EL (cell line): ENCODE measurements around the gene FAM170B.

Source experiments
- DNase-seq: peaks from one replicate; pipeline ENCODE4 v3.0.0-alpha.2; 2016

The FAM170B gene

DNA sequence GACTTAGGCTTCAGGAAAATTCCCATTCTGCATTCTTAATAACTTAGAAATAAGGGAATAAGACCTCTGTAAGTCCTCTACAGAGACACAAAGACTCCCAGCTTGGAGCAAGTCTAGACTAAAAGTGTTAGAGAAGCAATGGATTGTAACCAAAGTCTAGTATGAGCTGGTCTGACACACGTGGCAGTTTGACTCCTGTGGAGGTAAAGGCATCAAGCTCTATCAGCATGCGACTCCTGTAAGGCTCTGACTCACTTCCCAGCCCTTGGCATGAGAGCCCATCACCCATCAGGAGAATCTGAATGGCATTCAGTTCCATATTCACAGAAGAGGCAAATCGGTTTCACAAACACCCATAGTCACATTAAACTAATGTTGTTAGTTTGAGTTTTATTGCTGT lies 14.1 kb downstream of the FAM170B start:
- peak; percentile 21 for DNase-seq

DNA sequence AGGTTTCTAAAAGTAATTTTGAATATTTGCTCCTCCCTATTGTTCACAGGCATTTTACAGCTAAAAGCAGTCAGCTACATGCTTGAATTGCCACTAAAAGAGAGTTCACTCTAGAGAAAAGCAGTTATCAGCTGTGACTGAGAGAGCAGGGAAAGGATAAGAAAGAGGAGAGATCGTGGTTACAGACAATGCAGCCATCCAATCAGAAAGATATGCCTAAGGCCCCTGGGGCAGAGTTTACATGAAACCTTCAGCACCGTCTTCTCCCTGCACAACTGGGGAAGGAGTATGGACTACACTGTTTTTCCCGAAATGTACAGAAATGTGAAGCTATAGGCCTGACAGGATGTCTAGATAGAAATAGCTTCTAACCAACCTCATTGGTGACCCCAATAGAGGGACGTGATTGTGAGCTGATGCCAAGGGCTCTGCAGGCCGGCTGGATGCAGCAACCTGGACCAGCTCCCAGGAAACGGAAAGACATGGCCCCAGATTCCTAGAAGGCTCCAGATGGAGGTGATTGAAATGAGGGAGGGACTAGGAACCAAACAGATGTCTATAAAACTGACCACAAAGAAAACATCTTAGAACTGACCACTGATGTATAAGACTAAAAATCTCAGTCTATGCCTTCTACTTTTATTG lies 15.3 kb downstream of the FAM170B start:
- no peak for DNase-seq

DNA sequence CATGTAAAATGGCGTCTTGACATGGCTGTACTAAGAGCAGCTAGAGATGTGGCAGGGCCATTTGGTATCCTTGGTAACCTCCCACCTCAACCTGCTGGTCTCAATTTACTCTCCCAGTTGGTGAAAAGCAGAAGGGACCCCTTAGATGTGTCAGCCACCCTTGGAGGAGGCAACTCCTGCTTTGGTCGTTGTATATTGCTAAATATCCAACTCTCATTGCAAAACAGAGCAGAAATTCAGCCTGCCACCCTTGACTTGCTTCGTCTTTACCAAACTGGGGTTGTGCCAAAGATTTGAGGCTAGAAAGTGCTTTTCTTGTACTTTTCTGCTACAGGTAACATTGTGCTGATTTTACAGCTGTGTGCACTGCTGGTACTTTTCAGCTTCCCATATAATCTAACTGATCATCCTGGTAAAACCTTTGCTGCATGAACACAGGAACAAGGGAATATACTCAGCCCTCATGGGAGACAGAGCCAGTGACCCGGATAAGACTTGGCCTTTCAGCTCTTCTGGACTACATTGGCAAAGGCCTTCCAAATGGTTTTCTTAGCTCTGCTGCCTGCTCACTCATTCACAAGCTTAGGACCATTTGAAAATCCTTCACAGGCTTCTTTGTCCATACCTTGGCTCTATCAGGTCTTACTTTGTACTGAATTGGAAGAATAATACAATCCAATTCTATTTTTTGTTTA lies 16.3 kb downstream of the FAM170B start:
- DNase-seq, result no peak

DNA sequence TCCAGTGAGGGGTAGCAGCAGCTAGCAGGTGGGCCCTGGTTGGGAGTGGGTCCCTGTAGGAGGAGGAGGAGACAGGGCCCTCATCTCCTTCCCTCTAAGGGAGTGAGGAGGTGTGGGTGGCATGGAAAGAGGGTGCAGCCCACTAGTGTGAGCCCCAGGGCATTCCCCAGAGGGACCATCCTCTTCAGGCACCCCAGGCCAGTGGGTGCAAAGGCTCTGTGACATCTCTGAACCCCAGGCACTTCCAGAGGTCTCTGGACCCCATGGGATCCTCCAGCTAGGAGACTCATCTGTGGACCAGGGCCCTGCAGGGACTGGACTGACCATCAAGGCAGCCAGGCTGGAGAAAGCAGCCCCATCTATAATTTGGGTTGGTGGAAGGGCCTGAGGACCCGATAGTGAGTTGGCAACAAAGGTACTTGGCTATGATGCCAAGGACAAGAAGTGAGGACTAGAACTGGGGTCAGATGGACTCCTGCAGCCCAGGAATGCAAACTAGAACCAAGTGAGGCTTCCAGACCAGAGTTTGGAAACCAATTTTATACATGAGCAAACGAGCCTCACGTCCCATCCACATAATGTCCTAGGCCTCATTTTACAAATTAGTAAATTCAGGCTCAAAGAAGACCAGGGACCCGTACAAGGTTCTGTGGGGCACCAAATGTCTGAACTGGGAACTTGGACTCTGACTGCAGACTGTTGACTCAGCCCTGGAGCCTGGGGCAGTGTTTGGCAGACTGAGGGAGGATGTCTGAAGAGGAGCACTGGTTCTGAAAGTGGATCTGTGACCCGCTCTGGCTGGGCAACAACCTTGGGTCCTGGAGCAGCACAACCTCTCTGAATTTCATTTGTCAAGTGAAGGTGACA lies 17.1 kb downstream of the FAM170B start:
- DNase-seq, result no peak

DNA sequence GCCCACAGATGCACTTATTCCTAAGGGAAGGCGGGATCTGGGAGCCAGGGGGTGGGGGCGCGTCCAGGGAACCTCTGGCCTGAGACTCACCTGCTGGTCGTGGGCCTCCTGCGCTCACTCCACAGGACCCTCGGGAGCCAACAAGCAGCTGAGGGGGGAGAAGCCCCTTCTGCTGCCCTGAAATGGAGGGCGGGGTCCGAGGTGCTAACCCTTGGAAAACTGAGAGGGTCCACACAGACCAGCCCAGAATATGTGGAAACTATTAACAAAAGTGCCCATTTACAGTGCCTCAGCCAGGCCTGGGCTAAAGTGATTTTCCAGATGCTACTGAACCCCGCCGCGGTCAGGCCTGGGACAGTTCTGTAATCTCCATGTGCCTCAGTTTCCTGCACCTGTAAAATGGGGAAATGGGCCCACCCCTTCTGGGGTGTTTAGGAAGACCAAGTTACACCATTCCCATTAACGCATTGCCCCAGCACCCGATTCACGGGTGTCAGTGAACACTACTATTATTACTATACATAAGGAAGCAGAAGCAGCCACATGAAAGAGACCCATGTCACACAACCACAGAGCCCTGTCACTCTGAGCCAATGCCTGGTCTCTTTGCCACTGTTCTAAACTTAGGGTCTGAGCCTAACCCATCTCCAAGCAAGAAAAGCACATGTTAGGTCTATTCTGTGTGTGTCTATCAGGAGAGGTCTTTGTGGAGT lies 17.9 kb downstream of the FAM170B start:
- DNase-seq, result no peak

DNA sequence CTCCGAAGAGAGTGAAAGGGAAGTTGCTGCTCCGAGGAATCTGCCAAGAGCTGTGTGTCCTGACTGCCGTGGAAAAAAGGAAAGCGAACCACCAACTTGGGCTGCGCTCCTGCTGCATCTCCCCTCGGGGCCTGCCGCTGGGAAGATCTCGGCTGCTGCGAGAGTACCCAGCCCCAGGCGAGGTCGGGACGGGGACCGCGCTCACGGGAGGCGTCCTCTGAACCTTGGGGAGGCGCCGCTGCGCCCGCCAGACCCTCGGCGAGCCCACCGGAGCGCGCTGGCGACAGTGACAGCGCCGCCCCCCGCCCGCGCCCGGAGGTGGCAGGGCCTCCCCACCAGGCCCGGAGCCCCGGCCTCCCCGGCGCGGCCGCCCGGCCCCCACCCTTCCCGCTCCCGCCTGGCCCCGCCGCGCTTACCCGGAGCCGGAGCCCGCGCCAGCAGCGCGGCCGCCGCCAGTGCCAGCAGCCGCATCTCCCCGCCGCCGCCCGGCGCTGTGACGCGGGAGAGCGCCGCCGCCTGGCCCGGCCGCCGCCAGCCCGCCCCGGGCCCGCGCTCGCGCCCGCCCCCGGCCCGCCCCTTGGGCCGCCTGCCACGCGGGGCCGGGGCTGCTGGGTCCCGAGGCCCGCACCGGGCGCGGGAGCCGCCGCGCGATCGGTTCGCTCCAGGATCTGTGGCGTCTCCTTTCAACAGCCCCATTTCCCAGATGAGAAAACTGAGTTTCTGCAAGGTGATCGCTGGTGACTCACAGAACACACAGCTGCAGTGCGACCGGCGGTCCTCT lies 18.6 kb downstream of the FAM170B start, which contains the start of gene VSTM4:
Gene VSTM4 (minus strand): TSS at position 508 of the 781 bp plus-strand sequence. CDS start 37 bp downstream, at position 471.
- peak; percentile 56 for DNase-seq

DNA sequence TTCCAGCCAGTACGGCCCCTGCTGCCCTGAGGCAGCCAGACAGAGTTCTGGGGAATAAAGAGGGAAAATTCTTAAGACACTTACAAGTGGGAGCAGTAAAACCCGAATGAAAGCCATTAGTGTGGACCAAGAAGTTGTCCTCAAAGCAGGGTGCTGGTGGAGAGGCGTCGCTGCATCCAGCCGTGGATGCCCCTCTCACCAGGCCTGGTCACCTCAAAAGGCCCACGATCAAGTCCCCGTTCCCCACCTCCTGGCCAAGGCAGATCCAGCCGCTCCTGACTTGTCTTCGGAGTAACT lies 19.2 kb downstream of the FAM170B start:
- DNase-seq, result no peak

DNA sequence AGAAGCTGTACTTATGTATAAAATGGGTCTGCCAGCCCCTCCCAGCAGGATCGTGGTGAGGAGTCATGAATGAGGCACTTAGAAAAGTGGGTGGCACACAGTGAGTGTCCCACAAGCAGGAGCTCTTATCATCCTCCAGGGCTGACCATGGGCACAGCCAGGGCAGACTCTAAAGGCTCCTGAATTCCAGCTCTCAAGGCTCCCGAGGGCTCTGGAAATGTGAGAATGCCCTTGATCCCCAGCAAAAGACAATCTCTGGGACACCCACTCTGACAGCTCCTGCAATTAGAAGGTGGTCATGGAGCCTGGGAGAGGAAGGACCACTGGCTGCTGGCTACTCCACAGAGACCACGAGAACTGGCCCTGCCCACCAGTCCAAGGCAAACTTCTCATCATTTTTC lies 20.1 kb downstream of the FAM170B start:
- peak; percentile 22 for DNase-seq

DNA sequence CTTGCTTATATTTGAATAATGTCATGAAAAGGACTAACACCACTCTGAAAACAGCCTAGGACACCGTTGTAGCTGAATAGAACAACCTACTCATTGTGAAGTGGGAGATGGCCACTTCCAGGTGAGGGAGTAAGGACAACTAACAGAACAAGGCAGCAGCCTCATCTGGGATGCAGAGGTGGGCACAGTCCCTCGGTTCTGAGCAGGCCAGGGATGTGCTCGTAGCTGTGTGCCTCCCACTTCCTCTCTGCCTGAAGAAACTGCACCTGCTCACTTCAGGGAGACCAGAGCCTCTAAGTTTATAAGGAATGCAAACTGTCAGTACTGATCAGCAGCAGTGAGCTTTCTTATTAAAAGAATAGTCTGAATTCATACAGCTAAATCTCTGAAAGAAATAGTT lies 21.0 kb downstream of the FAM170B start:
- no peak for DNase-seq

DNA sequence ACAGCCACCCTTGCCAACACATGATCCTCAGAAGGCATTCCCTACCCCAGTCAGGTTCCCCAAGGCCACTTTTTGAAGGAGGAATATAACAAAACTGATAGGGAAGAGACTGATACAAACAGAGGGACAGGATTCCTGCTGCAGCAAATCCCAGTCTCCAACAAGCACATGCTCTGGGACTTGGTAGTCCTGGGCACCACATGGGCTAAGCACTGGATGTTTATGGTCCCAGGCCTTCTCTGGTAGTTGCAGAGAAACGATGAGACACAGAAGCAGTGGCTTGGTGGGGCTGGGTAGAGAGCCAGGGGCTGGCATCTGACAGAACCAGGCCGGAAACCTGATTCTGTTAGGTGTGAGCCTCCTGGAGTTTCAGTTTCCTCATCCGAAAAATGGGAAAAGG lies 21.7 kb downstream of the FAM170B start:
- no peak for DNase-seq

DNA sequence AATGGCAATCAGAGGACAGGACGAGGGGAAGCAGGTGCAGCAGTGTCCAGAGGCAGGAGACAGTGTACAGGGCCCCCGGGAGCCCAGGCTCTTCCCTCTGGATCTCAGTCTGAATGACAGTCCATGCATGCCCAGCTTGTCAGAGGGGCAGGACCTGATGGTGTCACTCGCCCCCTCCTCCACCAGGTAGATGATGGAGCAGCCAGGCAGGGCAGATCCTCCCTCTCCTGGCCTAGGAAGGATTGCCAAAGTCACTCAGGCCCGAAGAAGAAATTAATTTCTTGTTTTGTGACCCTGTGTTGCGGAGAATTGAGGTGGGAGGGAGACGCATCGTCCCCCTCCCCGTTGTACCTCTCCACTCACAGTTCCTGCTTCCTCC lies 22.5 kb downstream of the FAM170B start:
- no peak for DNase-seq

DNA sequence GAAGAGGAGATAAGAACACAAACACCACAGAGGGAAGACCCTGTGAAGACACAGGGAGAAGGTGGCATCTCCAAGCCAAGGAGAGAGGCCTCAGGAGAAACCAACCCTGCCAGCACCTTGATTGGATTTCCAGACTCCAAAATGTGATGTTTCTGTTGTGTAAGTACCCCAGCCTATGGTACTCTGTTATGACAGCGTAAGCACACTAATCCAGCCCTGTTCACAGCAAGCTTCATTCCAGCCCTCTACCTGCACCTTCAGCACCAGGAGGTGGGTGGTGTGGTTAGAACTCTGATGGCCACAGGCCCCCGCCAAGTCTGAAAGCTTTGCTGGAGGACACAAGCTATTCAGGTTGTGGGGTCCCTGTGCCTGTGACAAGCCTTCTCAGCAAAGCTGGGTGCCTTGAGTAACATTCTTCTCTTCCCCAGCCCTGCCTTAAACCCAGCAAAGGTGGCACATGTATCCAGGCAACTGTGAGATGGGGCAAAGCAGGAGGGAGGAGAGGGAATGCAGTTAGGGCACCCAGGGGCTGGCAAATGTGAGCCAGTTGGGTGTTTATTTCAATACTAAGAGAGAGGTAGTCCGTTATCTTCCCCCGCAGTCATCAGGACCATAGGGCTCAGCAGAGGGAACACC lies 23.0 kb downstream of the FAM170B start:
- DNase-seq, result no peak

DNA sequence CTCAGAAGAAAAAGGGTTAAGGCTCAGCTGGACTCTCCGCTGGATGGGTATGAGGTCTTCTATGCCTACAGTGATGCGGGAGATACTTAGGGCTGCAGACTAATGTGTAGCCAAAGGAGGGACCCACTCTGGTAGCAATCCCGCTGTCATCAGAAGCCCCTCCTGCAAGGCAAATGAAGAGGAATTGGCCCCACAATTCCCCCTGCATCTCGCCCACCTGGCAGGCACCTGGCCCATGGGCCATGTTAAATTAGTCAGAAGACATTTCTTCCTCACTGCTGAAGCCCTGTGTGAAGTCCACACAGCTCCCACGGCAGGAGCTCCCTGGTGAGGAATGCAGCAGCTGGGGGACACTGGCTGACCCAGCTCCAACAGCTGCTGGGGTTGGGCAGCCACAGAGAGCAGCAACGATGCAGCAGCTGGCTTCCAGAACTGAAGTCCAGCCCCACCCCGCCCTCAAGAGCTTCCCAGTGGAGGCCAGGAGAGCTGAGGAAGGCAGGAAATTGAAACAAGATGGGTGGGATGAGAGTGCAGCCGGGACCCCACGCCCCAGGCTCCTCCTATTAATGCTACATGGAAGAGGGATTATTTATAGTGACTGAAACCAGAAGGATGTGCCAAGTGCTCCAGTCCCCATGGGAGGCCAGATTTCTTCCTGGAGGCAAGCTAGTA lies 24.0 kb downstream of the FAM170B start:
- peak; percentile 22 for DNase-seq

DNA sequence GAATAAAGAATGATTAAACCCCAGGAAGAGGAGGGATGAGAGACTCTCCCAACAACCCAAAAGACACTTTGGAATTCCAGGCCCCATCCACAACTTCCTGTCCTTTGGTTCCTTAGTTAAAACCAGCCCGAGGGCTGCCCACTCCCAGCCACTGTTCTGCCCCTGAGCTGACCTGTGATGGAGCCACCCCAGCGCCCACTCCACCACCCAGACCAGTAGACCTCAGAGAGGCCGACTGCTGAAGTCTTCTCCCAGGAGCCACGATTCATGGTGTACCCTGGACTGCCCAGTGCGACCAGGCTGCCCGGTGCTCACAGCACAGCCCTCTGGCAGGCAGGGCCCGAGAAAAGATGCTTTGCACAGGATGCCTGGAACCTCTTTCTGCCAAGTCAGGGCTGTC lies 25.2 kb downstream of the FAM170B start:
- no peak for DNase-seq

DNA sequence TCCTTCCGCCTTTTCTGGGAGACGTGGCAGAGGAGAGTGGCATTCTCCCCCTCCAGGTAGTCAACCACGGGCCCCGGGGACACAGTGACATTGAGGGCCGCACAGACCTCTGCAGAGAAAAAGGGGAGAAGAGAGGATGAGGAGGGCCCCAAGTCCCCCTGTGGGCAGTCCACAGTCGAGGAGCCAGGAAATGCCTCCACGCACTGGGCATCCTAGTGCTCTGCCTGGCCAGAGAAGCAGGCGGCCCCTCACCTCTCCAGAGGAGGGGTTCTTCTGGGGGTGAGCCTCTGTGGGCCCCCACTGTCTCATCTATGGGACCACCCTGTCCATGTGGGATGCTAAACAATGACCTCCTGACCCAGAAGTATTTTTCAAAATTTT lies 25.9 kb downstream of the FAM170B start:
- no peak for DNase-seq

DNA sequence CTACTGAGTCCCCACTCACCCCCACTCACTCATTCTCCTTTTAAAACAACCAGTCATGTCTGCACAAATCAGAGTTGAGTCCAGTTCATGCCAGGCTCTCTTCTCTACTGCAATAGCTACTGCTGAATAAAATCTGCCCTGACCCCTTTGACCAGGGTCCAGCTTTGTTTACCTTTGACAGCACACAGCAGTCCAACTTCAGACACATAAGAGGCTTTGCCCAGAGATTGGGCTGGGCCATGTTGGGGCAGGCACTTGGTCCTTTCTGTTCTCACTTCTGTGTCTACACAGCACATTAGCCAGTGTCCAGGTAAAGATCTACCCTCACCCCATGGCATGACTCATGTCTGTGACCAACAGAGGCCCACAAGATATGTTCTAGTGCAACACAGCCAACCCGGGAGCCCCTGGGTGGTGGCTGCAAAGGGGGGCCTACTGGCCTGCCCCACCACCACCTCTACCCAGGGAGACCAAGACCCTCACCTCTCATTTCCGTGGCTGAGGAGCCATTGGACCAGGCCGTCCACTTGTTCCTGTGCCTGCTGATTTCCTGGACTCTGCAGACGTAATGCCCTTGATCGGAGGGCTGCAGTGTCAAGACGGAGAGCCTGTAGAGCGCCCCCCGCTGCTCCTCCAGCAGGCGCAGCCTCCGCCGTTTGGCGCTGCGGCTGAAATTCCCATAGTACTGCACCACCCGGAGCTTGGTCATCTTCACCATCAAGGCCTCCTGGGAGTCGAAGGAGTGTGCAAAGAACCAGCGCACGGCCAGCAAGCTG lies 26.5 kb downstream of the FAM170B start:
- DNase-seq, result no peak

DNA sequence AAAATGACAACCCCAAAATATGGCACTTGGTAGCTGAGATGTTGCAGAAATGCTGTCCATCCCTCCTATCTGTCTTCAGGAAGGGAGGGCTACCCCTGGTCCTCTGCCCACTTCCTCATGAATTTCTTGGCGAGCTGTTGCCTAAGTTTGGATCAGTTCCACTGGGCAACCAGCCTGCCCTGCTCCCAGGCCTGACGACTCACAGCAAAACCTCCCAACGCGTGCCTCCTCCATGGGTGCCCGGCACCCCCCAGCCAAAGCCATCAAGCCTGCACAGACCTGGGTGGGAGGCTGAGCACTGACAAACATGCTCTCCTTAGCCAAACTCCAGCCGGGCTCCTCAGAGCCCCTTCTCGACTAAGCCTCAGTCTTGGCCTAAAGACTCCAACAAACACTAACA lies 27.4 kb downstream of the FAM170B start:
- DNase-seq, result no peak

DNA sequence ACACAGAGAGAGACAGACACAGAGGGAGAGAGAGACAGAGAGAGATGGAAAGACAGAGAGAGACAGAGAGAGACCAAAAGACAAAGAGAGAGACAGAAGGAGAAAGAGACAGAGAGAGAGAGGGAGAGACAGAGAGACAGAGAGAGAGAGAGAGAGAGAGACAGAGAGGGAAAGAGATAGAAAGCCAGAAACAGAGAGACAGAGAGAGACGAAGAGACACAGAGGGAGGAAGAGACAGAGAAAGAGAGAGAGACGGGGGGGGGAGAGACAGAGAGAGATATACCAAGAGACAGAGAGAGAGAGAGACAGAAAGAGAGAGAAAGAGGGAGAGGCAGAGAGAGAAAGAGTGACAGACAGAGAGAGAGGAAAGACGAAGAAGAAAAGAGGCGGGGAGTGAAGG lies 28.7 kb downstream of the FAM170B start:
- no peak for DNase-seq

DNA sequence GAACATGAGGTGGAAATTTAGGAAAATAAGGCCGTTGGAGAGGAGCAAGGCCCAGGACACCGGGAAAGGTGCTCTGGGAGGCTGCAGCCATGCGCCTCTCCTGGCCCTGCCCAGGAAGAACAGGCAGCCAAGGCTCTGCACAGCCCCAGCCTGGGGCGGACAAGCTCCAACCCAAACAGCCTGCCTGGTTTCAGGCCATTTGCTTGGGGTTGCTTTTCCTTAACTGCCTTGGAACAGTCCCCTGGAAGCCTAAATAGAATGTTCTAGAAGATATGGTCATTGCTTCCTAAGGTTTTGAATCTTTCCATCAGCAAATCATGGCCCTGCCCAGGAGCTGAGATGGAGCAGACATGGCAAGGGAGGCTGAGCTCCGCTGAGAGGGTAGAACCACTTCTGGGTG lies 29.5 kb downstream of the FAM170B start:
- DNase-seq, result no peak

DNA sequence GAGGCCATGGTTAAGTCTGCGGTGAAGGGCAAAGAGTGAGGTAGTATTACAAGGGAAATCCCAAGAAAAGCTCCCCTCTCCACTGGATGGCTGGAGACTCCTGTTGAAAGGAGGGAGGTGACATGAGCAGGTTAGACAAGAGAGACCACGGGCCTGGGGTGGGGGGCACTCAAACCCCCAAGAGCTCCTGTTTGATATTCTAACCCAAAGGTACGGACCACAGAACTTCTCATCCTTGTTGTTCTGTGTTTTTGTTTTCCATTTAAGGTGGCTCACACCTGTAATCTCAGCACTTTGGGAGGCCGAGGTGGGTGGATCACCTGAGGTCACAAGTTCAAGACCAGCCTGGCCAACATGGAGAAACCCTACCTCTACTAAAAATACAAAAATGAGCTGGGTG lies 30.1 kb downstream of the FAM170B start:
- no peak for DNase-seq

DNA sequence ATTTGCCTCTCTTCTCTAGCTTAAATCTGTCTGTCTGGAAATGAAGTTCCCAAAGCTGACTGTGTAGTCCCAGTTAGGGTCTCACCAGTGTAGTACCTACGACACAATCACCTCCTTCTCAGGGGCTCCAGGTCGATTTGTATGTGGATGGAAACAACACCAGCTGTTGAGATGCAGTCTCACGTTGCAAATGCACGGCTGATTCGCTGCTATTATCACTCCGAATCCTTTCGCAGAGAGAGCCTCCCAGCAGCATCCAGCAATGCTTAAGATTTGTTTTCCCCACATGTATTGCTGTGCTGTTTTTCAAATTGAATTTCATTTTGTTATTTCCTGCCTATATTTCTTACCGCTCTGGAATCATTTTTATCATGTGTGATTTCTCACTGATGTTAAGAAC lies 34.8 kb downstream of the FAM170B start:
- no peak for DNase-seq
